WTC11 (cell line): ENCODE results near the gene CORO6. TPM values are rescaled to one million over a fixed set of nuclear protein-coding genes. Genes with fewer than 3 reads are reported as not detected.
A peak's percentile ranks its signal among the peaks of the same experiment; 100 is the strongest.

Source experiments
- FOXJ3 ChIP-seq: sonication (generic); formaldehyde crosslinking; IDR thresholded peaks from 2 replicates; pipeline ENCODE4 v1.9.0; 2021; ENCODE audit warnings: missing genetic modification reagents, mild to moderate bottlenecking, borderline replicate concordance
- GABPB1 ChIP-seq: sonication (generic); formaldehyde crosslinking; IDR thresholded peaks from 2 replicates; pipeline ENCODE4 v1.8.1; 2023; ENCODE audit warnings: mild to moderate bottlenecking, missing genetic modification reagents
- GTF2I ChIP-seq: fragments of 250-450 bp; sonication (Bioruptor Pico); conservative IDR thresholded peaks from 2 replicates; pipeline ENCODE4 v1.4.0; 2021; ENCODE audit warnings: mild to moderate bottlenecking
- HMGA2 ChIP-seq: fragments of 250-450 bp; sonication (Bioruptor Pico); IDR thresholded peaks from 2 replicates; pipeline ENCODE4 v1.4.0; 2021; ENCODE audit warnings: mild to moderate bottlenecking, moderate library complexity
- JAZF1 ChIP-seq: fragments of 250-450 bp; sonication (Bioruptor Pico); IDR thresholded peaks from 2 replicates; pipeline ENCODE4 v1.9.0; 2021; ENCODE audit warnings: moderate library complexity, mild to moderate bottlenecking, inconsistent platforms
- KAT7 ChIP-seq: sonication (generic); formaldehyde crosslinking; IDR thresholded peaks from 2 replicates; pipeline ENCODE4 v1.8.1; 2023; ENCODE audit warnings: missing genetic modification reagents, mild to moderate bottlenecking, borderline replicate concordance
- MYBL2 ChIP-seq: sonication (generic); formaldehyde crosslinking; IDR thresholded peaks from 2 replicates; pipeline ENCODE4 v1.8.1; 2023; ENCODE audit warnings: mild to moderate bottlenecking, moderate library complexity, missing genetic modification reagents
- NFATC4 ChIP-seq: fragments of 250-450 bp; sonication (Bioruptor Pico); IDR thresholded peaks from 2 replicates; pipeline ENCODE4 v1.9.0; 2021; ENCODE audit warnings: mild to moderate bottlenecking
- NR3C1 ChIP-seq: sonication (generic); formaldehyde crosslinking; conservative IDR thresholded peaks from 2 replicates; pipeline ENCODE4 v1.8.1; 2023; ENCODE audit warnings: low read depth, mild to moderate bottlenecking, missing genetic modification reagents
- OVOL2 ChIP-seq: fragments of 250-450 bp; sonication (Bioruptor Pico); IDR thresholded peaks from 2 replicates; pipeline ENCODE4 v1.9.0; 2021; ENCODE audit warnings: mild to moderate bottlenecking, borderline replicate concordance
- RORB ChIP-seq: fragments of 250-450 bp; sonication (Bioruptor Pico); IDR thresholded peaks from 2 replicates; pipeline ENCODE4 v1.9.0; 2021; ENCODE audit warnings: mild to moderate bottlenecking
- SMAD4 ChIP-seq: sonication (generic); formaldehyde crosslinking; IDR thresholded peaks from 2 replicates; pipeline ENCODE4 v1.8.0; 2022; ENCODE audit warnings: mild to moderate bottlenecking, missing genetic modification reagents
- SOX15 ChIP-seq: fragments of 250-450 bp; sonication (Bioruptor Pico); IDR thresholded peaks from 2 replicates; pipeline ENCODE4 v1.9.0; 2021; ENCODE audit warnings: mild to moderate bottlenecking
- ZBTB21 ChIP-seq: sonication (generic); formaldehyde crosslinking; IDR thresholded peaks from 2 replicates; pipeline ENCODE4 v1.8.1; 2023; ENCODE audit warnings: mild to moderate bottlenecking, missing genetic modification reagents, borderline replicate concordance
- ZNF121 ChIP-seq: sonication (generic); formaldehyde crosslinking; IDR thresholded peaks from 2 replicates; pipeline ENCODE4 v1.8.0; 2023; ENCODE audit warnings: missing genetic modification reagents
- ZNF396 ChIP-seq: fragments of 250-450 bp; sonication (Bioruptor Pico); IDR thresholded peaks from 2 replicates; pipeline ENCODE4 v1.8.0; 2021; ENCODE audit warnings: mild to moderate bottlenecking, moderate library complexity, borderline replicate concordance
- ZNF671 ChIP-seq: fragments of 250-450 bp; sonication (Bioruptor Pico); IDR thresholded peaks from 2 replicates; pipeline ENCODE4 v1.8.0; 2021; ENCODE audit warnings: mild to moderate bottlenecking
- total RNA-seq: library from RNA; stranded (reverse); gene quantifications from 3 replicates; pipeline ENCODE4 v1.2.3, GENCODE V29; 2021
- TF ChIP-seq, protein P1 (sequence below): sonication (generic); formaldehyde crosslinking; IDR thresholded peaks from 2 replicates; pipeline ENCODE4 v1.8.0; 2022; ENCODE audit warnings: missing genetic modification reagents
- TF ChIP-seq, protein P2 (sequence below): sonication (generic); formaldehyde crosslinking; conservative IDR thresholded peaks from 2 replicates; pipeline ENCODE4 v1.8.1; 2022; ENCODE audit warnings: mild to moderate bottlenecking, missing genetic modification reagents
- TF ChIP-seq, protein P3 (sequence below): sonication (generic); formaldehyde crosslinking; IDR thresholded peaks from 2 replicates; pipeline ENCODE4 v1.8.1; 2022; ENCODE audit warnings: low read depth, missing genetic modification reagents, borderline replicate concordance
- TF ChIP-seq, protein P4 (sequence below): fragments of 250-450 bp; sonication (Bioruptor Pico); IDR thresholded peaks from 2 replicates; pipeline ENCODE4 v1.9.0; 2021; ENCODE audit warnings: mild to moderate bottlenecking
- TF ChIP-seq, protein P5 (sequence below): sonication (generic); formaldehyde crosslinking; IDR thresholded peaks from 2 replicates; pipeline ENCODE4 v1.8.1; 2022; ENCODE audit warnings: mild to moderate bottlenecking, missing genetic modification reagents, moderate library complexity, borderline replicate concordance
- TF ChIP-seq, protein P6 (sequence below): fragments of 200-600 bp; IDR thresholded peaks from 2 replicates; pipeline ENCODE4 v1.8.0; 2022; ENCODE audit warnings: antibody characterized with exemption
- TF ChIP-seq, protein P7 (sequence below): sonication (generic); formaldehyde crosslinking; IDR thresholded peaks from 2 replicates; pipeline ENCODE4 v1.8.0; 2023; ENCODE audit warnings: missing genetic modification reagents, mild to moderate bottlenecking, borderline replicate concordance

Gene CORO6
- total RNA-seq, 1 experiment from 2014 or later: 8.9 TPM

DNA sequence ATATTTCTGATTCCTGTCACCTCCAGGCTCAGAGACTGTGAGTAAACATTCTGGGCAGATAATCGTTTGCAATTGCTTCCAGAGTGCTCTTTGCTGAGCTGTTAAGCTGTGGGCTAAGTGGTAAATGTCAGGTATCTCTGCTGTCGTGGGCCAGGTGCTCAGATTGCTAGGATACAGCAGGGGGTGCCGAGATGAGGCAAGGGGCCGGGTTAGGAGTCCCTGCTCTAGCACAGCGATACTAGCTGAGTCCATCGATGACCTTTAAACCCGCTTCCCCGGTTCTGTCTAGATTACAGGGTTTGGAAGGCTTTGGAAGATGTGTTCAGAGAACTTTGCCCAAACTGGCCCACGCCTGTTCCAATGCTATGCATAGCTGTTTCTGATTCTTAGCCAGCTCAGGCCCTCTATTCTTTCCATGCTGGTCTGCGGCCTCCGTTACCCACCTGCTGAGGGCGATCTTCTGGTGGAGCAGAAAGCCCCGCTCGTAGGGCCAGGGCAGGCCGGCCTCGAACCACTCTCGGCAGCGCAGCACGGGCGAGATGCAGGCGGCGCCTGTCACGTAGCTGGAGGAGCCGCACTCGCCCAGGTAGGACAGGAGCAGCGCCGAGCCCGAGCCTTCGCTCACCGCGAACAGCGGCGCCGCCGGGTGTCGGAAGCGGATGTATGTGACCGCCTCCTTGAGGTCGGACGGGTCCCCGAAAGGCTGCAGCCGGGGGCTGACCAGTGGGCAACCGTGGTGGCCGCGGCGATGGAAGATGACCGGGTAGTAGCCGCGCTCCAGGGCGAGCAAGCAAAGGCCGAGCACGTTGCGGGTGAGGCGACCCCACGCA lies 56.9 kb downstream of the CORO6 start (continued):
- TF ChIP-seq, protein P1, sequence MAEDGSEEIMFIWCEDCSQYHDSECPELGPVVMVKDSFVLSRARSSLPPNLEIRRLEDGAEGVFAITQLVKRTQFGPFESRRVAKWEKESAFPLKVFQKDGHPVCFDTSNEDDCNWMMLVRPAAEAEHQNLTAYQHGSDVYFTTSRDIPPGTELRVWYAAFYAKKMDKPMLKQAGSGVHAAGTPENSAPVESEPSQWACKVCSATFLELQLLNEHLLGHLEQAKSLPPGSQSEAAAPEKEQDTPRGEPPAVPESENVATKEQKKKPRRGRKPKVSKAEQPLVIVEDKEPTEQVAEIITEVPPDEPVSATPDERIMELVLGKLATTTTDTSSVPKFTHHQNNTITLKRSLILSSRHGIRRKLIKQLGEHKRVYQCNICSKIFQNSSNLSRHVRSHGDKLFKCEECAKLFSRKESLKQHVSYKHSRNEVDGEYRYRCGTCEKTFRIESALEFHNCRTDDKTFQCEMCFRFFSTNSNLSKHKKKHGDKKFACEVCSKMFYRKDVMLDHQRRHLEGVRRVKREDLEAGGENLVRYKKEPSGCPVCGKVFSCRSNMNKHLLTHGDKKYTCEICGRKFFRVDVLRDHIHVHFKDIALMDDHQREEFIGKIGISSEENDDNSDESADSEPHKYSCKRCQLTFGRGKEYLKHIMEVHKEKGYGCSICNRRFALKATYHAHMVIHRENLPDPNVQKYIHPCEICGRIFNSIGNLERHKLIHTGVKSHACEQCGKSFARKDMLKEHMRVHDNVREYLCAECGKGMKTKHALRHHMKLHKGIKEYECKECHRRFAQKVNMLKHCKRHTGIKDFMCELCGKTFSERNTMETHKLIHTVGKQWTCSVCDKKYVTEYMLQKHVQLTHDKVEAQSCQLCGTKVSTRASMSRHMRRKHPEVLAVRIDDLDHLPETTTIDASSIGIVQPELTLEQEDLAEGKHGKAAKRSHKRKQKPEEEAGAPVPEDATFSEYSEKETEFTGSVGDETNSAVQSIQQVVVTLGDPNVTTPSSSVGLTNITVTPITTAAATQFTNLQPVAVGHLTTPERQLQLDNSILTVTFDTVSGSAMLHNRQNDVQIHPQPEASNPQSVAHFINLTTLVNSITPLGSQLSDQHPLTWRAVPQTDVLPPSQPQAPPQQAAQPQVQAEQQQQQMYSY (CRISPR knock-in tag): no peak
- TF ChIP-seq, protein P2, sequence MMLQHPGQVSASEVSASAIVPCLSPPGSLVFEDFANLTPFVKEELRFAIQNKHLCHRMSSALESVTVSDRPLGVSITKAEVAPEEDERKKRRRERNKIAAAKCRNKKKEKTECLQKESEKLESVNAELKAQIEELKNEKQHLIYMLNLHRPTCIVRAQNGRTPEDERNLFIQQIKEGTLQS (CRISPR knock-in tag): no peak
- TF ChIP-seq, protein P3, sequence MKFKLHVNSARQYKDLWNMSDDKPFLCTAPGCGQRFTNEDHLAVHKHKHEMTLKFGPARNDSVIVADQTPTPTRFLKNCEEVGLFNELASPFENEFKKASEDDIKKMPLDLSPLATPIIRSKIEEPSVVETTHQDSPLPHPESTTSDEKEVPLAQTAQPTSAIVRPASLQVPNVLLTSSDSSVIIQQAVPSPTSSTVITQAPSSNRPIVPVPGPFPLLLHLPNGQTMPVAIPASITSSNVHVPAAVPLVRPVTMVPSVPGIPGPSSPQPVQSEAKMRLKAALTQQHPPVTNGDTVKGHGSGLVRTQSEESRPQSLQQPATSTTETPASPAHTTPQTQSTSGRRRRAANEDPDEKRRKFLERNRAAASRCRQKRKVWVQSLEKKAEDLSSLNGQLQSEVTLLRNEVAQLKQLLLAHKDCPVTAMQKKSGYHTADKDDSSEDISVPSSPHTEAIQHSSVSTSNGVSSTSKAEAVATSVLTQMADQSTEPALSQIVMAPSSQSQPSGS: no peak
- TF ChIP-seq HMGA2 (CRISPR knock-in tag) (no peak), ZBTB21 (0 out of 2 replicates have a peak, but pooled peaks have one; percentile 46), KAT7 (CRISPR knock-in tag) (no peak), GTF2I (CRISPR knock-in tag) (no peak), NR3C1 (CRISPR knock-in tag) (no peak), JAZF1 (CRISPR knock-in tag) (no peak), MYBL2 (0 out of 2 replicates have a peak, but pooled peaks have one; percentile 59), OVOL2 (no peak), GABPB1 (CRISPR knock-in tag) (peak; percentile 42; the same call in 1 of the 2 replicates), ZNF671 (no peak), ZNF121 (no peak), NFATC4 (no peak), FOXJ3 (CRISPR knock-in tag) (no peak), RORB (CRISPR knock-in tag) (no peak), SOX15 (no peak), SMAD4 (CRISPR knock-in tag) (no peak), ZNF396 (no peak)
- TF ChIP-seq, protein P4, sequence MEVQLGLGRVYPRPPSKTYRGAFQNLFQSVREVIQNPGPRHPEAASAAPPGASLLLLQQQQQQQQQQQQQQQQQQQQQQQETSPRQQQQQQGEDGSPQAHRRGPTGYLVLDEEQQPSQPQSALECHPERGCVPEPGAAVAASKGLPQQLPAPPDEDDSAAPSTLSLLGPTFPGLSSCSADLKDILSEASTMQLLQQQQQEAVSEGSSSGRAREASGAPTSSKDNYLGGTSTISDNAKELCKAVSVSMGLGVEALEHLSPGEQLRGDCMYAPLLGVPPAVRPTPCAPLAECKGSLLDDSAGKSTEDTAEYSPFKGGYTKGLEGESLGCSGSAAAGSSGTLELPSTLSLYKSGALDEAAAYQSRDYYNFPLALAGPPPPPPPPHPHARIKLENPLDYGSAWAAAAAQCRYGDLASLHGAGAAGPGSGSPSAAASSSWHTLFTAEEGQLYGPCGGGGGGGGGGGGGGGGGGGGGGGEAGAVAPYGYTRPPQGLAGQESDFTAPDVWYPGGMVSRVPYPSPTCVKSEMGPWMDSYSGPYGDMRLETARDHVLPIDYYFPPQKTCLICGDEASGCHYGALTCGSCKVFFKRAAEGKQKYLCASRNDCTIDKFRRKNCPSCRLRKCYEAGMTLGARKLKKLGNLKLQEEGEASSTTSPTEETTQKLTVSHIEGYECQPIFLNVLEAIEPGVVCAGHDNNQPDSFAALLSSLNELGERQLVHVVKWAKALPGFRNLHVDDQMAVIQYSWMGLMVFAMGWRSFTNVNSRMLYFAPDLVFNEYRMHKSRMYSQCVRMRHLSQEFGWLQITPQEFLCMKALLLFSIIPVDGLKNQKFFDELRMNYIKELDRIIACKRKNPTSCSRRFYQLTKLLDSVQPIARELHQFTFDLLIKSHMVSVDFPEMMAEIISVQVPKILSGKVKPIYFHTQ (CRISPR knock-in tag): no peak
- TF ChIP-seq, protein P5, sequence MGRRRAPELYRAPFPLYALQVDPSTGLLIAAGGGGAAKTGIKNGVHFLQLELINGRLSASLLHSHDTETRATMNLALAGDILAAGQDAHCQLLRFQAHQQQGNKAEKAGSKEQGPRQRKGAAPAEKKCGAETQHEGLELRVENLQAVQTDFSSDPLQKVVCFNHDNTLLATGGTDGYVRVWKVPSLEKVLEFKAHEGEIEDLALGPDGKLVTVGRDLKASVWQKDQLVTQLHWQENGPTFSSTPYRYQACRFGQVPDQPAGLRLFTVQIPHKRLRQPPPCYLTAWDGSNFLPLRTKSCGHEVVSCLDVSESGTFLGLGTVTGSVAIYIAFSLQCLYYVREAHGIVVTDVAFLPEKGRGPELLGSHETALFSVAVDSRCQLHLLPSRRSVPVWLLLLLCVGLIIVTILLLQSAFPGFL (CRISPR knock-in tag): no peak
- TF ChIP-seq, protein P6, sequence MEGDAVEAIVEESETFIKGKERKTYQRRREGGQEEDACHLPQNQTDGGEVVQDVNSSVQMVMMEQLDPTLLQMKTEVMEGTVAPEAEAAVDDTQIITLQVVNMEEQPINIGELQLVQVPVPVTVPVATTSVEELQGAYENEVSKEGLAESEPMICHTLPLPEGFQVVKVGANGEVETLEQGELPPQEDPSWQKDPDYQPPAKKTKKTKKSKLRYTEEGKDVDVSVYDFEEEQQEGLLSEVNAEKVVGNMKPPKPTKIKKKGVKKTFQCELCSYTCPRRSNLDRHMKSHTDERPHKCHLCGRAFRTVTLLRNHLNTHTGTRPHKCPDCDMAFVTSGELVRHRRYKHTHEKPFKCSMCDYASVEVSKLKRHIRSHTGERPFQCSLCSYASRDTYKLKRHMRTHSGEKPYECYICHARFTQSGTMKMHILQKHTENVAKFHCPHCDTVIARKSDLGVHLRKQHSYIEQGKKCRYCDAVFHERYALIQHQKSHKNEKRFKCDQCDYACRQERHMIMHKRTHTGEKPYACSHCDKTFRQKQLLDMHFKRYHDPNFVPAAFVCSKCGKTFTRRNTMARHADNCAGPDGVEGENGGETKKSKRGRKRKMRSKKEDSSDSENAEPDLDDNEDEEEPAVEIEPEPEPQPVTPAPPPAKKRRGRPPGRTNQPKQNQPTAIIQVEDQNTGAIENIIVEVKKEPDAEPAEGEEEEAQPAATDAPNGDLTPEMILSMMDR: no peak
- TF ChIP-seq, protein P7, sequence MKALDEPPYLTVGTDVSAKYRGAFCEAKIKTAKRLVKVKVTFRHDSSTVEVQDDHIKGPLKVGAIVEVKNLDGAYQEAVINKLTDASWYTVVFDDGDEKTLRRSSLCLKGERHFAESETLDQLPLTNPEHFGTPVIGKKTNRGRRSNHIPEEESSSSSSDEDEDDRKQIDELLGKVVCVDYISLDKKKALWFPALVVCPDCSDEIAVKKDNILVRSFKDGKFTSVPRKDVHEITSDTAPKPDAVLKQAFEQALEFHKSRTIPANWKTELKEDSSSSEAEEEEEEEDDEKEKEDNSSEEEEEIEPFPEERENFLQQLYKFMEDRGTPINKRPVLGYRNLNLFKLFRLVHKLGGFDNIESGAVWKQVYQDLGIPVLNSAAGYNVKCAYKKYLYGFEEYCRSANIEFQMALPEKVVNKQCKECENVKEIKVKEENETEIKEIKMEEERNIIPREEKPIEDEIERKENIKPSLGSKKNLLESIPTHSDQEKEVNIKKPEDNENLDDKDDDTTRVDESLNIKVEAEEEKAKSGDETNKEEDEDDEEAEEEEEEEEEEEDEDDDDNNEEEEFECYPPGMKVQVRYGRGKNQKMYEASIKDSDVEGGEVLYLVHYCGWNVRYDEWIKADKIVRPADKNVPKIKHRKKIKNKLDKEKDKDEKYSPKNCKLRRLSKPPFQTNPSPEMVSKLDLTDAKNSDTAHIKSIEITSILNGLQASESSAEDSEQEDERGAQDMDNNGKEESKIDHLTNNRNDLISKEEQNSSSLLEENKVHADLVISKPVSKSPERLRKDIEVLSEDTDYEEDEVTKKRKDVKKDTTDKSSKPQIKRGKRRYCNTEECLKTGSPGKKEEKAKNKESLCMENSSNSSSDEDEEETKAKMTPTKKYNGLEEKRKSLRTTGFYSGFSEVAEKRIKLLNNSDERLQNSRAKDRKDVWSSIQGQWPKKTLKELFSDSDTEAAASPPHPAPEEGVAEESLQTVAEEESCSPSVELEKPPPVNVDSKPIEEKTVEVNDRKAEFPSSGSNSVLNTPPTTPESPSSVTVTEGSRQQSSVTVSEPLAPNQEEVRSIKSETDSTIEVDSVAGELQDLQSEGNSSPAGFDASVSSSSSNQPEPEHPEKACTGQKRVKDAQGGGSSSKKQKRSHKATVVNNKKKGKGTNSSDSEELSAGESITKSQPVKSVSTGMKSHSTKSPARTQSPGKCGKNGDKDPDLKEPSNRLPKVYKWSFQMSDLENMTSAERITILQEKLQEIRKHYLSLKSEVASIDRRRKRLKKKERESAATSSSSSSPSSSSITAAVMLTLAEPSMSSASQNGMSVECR (CRISPR knock-in tag): 0 out of 2 replicates have a peak, but pooled peaks have one; percentile 54
